Stomach (tissue), 4 donors: ENCODE data around the gene PODXL2.

Source experiments
- EP300 ChIP-seq: sonication (generic); formaldehyde crosslinking; IDR thresholded peaks from one replicate; pipeline ENCODE4 v1.6.1; 2017; ENCODE audit warnings: antibody characterized with exemption
- POLR2AphosphoS5 ChIP-seq, 3 donors: sonication (generic); formaldehyde crosslinking; IDR thresholded peaks; one replicate each; pipeline ENCODE4 v1.6.1; 2016; ENCODE audit warnings: antibody characterized with exemption in 3 of 3
- TF ChIP-seq, protein P1 (sequence below), 7 experiments: fragments of 450-650 bp in 4 of 7; fragments of 200-600 bp in 3 of 7; sonication (generic) in 3 of 7; IDR thresholded peaks; one replicate each; pipeline ENCODE4 v1.5.1; 2016 to 2019; ENCODE audit warnings: antibody characterized with exemption in 7 of 7, control low read depth in 2 of 7, mild to moderate bottlenecking in 1 of 7

GRCh38 chr3:127637546-127637945 lies 8.6 kb downstream of the PODXL2 start:
- no peak for TF ChIP-seq POLR2AphosphoS5 (IDR thresholded peaks at IDR 0.05)
- TF ChIP-seq EP300, result no peak
- TF ChIP-seq, protein P1, sequence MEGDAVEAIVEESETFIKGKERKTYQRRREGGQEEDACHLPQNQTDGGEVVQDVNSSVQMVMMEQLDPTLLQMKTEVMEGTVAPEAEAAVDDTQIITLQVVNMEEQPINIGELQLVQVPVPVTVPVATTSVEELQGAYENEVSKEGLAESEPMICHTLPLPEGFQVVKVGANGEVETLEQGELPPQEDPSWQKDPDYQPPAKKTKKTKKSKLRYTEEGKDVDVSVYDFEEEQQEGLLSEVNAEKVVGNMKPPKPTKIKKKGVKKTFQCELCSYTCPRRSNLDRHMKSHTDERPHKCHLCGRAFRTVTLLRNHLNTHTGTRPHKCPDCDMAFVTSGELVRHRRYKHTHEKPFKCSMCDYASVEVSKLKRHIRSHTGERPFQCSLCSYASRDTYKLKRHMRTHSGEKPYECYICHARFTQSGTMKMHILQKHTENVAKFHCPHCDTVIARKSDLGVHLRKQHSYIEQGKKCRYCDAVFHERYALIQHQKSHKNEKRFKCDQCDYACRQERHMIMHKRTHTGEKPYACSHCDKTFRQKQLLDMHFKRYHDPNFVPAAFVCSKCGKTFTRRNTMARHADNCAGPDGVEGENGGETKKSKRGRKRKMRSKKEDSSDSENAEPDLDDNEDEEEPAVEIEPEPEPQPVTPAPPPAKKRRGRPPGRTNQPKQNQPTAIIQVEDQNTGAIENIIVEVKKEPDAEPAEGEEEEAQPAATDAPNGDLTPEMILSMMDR (IDR thresholded peaks at IDR 0.05), result no peak
